Measurements from ENCODE around the gene BMI1. TPM values are rescaled to one million over a fixed set of nuclear protein-coding genes. Genes with fewer than 3 reads are reported as not detected.

Gene BMI1
- total RNA-seq, 1 donor from 2014 or later: 62.1 TPM

GRCh38 chr10:22344249-22344648, 23.4 kb downstream of the BMI1 start:
- H3K36me3 Mint-ChIP-seq (ENCODE audit: insufficient read depth): no peaks in the 10 kb centered on the region
- no peak for DNase-seq (ENCODE audit: low spot score, unreplicated experiment)
- H3K4me3 Mint-ChIP-seq (ENCODE audit: low read depth): peak overlapping the region; percentile 70
- H3K9me3 Mint-ChIP-seq (ENCODE audit: low read depth): no peaks in the 10 kb centered on the region
- peaks cover 71% of the 10 kb centered on the region for H3K27me3 Mint-ChIP-seq
- H3K4me1 Mint-ChIP-seq (ENCODE audit: low read depth): peaks cover 4% of the 10 kb centered on the region
- no peak overlapping the region for H3K27ac Mint-ChIP-seq
- no peak for TF ChIP-seq CTCF (IDR thresholded peaks at IDR 0.05; ENCODE audit: unreplicated experiment)

DNA sequence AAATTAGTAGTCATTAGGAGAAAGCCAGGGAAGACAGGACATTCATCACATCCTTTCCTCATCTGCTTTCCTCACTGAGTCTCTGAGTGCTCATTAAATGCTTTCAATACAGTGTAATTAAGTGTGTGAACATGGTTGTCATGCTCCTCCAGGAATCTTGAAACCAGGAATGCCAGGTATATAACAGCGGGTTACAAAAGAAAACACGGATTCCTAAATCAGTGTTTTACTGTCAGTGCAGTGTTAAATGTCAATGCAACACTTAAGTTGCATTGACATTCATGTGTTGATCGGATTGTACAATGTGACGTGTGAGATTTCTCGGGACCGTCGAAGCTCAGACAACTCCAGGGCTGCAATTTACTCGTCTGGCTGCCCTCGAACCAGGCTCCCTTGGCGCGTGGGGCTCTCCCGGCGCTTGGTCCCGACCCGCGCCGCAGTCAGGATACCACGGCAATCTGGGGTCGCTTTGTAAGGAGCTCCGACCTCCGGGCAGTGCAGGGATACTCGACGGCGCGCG, 23.9 kb downstream of the BMI1 start:
- no peak for TF ChIP-seq CTCF (IDR thresholded peaks at IDR 0.05; ENCODE audit: unreplicated experiment)
- Mint-ChIP-seq H3K9me3 (ENCODE audit: low read depth) (no peaks in the 10 kb centered on the region), H3K36me3 (ENCODE audit: insufficient read depth) (no peaks in the 10 kb centered on the region), H3K4me3 (ENCODE audit: low read depth) (peak overlapping the region; percentile 70), H3K27me3 (peaks cover 67% of the 10 kb centered on the region), H3K4me1 (ENCODE audit: low read depth) (peaks cover 4% of the 10 kb centered on the region), H3K27ac (no peak overlapping the region)
- DNase-seq (ENCODE audit: low spot score, unreplicated experiment): no peak

DNA sequence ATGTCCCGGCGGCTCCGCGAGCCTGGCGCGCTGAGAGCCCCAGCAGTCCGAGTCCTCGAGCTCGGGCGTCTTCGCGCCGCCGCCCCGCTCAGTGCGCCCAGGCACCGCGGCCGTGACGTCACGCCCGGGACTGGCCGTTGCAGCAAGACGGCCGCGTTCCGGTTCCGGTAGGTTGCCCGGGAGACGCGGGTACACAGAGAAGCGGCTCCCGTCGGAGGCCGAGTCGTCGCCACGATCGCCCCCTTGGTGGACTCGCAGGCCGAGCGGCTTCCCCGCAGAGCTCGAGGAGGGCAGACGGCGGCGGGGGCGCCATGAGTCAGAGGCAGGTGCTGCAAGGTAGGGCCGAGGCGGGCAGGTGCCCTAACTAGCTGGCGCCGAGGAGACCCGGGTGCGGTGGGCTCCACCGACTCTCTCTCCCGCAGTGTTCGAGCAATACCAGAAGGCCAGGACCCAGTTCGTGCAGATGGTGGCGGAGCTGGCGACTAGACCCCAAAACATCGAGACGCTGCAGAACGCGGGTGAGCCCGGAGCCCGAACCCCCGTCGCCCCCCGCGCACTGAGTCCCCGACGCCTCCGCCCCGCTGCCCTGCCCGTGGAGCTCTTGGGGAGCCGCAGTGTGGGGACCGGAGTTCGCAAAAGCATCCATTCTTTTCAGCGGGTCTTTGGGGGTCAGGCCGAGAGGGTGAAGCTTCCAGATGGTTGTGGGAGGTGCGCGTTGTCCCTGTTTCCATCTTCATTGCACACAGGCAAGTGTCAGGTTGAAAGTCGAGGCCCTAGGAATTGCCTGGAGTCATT, 24.6 kb downstream of the BMI1 start, which contains the start of gene SPAG6:
TSS of gene SPAG6 (plus strand) at position 196 of the 795 bp plus-strand sequence. CDS start at position 312, 116 bp downstream.
- H3K4me1 Mint-ChIP-seq (ENCODE audit: low read depth): peaks cover 2% of the 10 kb centered on the region
- no peaks in the 10 kb centered on the region for H3K36me3 Mint-ChIP-seq (ENCODE audit: insufficient read depth)
- H3K4me3 Mint-ChIP-seq (ENCODE audit: low read depth): peak within 1 kb of the TSS; percentile 70
- peak; percentile 64 for DNase-seq (ENCODE audit: low spot score, unreplicated experiment)
- TF ChIP-seq CTCF (IDR thresholded peaks at IDR 0.05; ENCODE audit: unreplicated experiment): peak; percentile 41
- no peaks in the 10 kb centered on the region for H3K9me3 Mint-ChIP-seq (ENCODE audit: low read depth)
- H3K27me3 Mint-ChIP-seq: peaks cover 67% of the 10 kb centered on the region
- peak within 1 kb of the TSS; percentile 69 for H3K27ac Mint-ChIP-seq

GRCh38 chr10:22346096-22346661, 25.3 kb downstream of the BMI1 start:
- peaks cover 67% of the 10 kb centered on the region for H3K27me3 Mint-ChIP-seq
- no peak for TF ChIP-seq CTCF (IDR thresholded peaks at IDR 0.05; ENCODE audit: unreplicated experiment)
- peaks cover 2% of the 10 kb centered on the region for H3K4me1 Mint-ChIP-seq (ENCODE audit: low read depth)
- no peaks in the 10 kb centered on the region for H3K36me3 Mint-ChIP-seq (ENCODE audit: insufficient read depth)
- H3K4me3 Mint-ChIP-seq (ENCODE audit: low read depth): peak overlapping the region; percentile 70
- H3K27ac Mint-ChIP-seq: peak overlapping the region; percentile 69
- no peaks in the 10 kb centered on the region for H3K9me3 Mint-ChIP-seq (ENCODE audit: low read depth)
- DNase-seq (ENCODE audit: low spot score, unreplicated experiment): no peak

DNA sequence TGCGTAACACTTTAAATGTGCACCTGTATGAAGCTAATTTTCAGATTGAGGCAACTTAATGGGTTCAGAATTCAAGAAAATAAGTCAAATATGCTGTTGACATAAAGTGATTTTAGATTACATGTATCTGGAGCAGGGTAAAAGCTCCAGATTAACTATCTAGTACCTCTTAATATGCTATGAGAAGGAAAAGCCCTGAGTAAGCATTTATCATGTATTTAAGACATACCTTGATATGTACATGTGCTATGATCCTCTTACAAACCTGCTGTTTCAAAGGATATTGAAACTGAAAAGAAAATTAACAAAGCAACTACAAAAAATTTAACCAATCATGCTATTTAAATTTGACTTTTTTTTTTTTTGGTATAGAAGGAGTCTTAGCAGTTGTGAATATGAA, 28.9 kb downstream of the BMI1 start:
- no peak overlapping the region for H3K27ac Mint-ChIP-seq
- H3K9me3 Mint-ChIP-seq (ENCODE audit: low read depth): no peaks in the 10 kb centered on the region
- peaks cover 37% of the 10 kb centered on the region for H3K27me3 Mint-ChIP-seq
- no peak overlapping the region for H3K4me3 Mint-ChIP-seq (ENCODE audit: low read depth)
- no peaks in the 10 kb centered on the region for H3K4me1 Mint-ChIP-seq (ENCODE audit: low read depth)
- no peaks in the 10 kb centered on the region for H3K36me3 Mint-ChIP-seq (ENCODE audit: insufficient read depth)
- no peak for DNase-seq (ENCODE audit: low spot score, unreplicated experiment)
- no peak for TF ChIP-seq CTCF (IDR thresholded peaks at IDR 0.05; ENCODE audit: unreplicated experiment)
